GM21723 (cell line): ENCODE data around the gene FHOD3.
"Not testable (repeated sequence)": the region's sequence is repeated elsewhere in the genome, so short reads cannot be mapped to it uniquely, and the experiment has no call there.

ENCODE experiments used
- ATAC-seq: cut with Tn5 transposase; IDR thresholded peaks from one replicate; pipeline ENCODE4 v1.9.1; 2021; ENCODE audit warnings: mild to moderate bottlenecking, moderate library complexity; ENCODE audit not compliant: unreplicated experiment

Gene FHOD3

DNA sequence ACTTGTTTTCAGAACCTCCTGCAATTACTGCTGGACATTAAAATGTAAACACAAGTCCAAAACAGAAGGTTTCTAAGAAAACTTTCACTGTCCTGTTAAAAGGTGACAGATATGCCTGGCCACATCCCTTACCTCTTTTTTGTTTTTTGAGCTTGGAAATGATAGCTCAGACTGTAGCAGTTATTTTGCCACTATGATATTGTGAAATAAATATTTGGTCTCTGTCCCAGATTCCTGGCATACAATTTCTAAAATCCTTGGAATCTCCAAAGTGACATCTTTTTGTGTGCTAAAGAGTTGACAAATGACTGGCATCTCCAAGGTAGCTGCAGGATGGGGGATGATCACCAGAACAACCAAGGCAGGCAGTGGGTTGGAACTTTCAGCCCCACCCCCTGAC is 514.4 kb downstream of the FHOD3 start:
- ATAC-seq, result no peak

DNA sequence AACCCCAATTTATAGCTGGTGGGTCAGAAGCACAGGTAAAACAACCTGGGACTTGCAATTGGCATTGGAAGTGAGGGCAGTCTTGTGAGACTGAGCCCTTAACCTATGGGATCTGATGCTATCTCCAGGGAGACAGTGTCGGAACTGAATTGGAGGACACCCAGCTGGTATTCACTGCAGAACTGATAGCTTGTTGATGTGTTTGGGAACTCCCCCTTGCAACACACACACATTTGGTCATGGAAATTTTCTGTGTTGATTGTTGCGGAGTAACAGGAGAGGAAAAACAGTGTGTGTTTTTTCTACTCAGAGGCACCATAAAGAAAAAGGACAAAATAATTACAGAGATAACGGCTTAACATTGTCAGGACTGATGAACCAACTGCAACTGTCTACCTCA is 515.2 kb downstream of the FHOD3 start:
- no peak for ATAC-seq

DNA sequence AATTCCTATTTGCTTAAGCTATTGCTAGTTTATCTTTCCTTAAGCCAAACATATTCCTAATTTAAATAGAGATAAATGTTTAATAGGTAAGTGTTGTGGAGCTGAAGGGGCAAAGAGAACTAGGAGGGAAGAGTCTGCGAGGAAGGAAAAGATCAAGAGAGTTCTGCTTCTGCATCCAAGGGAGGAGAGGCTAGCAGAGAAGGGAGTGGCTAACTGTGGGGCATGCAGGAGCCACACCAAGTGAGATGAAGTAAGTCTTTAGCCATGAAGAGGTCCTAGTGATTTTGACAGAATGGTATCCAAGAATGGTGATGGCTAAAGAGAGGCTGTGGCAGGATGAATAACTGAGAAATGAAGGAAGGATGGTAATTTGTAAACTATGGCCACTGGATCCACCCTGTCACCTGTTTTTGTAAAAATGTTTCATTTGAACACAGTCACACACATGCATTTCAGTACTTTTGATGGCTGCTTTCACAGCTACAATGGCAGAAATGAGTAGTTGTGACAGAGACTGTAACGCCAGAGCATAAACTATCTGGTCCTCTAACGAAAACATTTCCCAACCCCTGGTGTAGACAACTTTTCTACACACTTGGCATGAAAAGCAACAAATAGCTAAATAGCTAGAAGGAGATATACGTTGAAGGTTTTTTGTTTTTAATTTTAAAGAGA is 515.7 kb downstream of the FHOD3 start:
- no peak for ATAC-seq

DNA sequence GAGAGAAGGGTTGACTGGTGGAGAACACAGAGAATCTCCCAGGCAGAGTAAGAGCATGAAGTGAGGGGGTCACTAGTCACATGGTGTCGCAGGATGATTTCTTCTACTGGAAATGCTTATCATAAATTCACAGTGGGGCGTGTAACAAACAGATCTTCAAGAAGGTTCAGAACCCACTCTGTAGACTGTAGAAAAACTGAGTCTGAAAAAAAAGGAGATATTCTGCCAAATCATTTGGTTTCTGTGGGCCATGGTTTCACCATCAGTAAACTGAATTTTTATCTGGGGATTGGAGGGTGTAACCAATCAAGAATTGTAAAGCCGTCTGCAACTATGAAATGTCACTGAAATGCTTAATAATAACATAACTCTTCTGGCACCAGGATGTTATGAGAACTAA is 516.3 kb downstream of the FHOD3 start:
- no peak for ATAC-seq

DNA sequence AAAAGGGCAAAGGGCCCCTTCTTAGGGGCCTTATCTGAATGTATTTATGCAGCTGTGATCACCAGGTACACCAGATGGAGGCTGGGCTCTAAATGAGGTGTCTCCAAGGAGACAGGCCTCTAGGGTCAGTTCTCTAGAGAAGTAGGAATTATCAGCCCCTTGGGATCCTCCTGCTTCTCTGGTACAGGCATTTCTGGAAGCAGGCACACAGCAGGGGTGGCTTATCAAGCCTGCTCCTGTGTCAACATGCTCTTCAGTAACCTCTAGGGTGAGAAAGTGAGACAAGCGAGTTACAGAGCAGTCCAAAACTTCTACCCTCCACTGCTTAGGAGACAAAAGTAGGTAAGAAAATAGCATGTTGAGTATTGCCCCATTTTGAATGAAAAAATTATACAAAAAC is 517.5 kb downstream of the FHOD3 start:
- ATAC-seq, result no peak

DNA sequence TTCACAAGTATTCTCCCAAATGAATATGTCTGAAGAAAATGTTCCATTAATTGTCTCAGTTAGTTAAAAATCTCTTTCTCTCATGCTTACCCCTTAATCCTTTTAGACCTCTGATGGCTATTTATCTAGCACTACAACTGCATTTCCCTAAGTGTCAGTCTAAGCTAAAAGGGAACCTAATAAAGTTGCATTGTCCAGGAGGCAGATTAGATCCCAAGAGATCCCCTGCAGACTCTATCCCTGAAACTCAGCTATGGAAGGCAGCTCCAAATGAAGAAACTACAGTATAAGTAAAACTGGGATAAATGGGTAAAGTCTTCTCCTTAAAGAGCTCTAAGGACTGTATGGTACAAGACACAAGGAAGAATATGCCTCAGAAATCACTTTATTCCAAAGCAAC is 518.6 kb downstream of the FHOD3 start:
- not testable (repeated sequence) for ATAC-seq

DNA sequence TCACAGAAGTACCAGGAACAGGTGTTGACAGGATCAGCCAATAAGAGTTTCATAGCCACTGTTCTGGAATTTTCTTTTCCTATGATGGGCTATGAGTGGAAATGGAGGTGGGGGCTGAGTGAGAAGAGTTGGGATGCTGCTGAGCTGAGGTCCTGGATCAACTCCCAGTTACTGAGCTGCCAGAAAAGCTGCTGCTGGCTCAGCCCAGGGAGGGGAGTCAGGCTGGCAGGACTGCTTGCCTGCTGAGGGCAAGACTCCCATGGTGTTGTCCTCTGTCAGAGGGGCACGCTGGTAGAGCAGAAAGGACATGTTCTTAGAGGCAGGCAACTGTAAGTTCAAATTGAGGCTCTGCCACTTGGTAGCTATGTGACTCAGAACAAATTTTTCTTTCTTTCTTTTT is 519.5 kb downstream of the FHOD3 start:
- ATAC-seq, result no peak

DNA sequence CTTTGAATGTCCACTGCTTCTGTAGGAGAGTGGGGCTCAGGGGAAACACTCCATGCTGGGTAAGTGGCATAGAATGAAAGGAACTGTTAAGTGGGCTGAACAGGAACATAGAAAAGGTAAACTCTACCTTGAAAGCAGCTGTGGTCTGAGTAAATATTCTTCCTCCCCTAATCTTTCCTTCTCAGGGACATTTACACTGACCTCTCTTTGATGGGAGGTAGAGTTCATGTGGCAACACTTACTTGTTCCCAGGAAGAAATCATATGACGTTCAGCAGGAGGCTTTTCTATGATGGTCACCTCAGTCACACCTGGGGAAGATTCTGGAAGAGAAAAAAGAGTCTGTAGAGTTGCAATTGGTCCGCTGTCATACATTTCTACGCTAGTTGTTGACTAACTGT is 521.1 kb downstream of the FHOD3 start:
- no peak for ATAC-seq

DNA sequence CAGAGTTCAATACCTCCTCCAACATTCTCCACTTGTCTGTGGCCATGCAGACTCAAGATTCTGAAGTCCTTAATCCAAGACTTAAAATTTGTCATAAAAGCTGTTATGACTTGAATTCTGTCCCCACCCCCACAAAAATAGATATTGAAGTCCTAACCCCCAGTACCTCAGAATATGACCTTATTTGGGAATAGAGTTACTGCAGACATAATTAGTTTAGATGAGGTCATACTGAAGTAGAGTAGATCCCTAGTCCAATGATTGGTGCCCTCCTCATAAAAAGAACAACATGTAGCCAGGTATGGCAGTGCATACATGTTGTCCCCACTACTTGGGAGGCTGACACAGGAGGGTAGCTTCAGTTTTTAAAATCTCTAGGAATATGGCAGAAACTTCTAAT is 522.1 kb downstream of the FHOD3 start:
- ATAC-seq, result no peak

DNA sequence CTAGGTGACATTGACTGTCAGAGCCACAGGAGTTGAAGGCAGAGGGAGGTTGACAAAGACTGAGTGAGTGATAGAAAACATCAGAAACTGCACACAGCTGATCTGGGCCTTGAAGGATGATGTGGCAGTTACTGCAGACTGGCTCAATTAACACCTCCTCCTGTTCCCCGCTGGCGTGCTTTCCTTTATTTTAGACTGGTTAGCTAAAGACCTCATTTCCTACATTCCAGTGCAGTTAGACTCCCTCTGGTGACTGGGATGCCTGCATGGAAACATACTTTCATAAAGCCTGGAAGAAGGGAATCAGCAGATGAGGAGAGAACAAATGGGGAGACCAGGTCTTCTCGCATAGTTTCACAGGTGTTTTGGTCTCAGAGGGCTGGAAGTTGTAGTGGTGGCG is 524.2 kb downstream of the FHOD3 start:
- no peak for ATAC-seq

DNA sequence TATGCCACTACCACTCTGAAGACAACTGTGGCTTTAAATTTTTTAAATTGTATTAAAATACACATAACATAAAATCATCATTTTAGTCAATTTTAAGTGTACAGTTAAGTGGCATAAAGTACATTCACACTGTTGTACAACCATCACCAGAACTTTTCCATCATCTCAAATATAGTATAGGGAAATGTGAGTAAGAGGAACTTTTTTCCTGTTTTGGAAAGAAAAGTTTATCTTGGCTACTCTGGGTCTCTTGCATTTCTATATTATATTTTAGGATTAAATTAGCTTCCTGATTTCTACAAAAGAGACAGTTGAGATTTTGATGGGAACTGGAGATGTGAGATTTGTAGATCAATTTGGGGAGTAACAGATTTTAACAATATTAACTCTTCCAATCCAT is 528.0 kb downstream of the FHOD3 start:
- ATAC-seq, result no peak

DNA sequence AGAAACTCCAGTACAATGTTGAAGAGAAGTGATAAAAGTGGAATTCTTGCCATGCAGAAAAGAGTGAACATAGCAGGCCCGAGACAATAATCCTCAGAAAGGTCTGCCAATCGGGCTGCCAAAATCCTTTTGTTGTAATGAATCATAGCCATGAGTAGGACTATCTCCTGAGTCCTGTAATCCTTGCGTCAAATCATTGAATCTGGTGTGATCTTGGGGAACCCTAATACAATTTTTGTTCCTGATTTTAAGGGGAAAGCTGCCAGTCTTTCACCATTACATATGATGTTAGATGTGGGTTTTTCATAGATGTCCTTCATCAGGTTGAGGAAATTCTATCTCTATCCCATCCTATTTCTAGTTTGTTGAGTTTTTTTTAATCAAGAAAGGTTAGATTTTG is 529.0 kb downstream of the FHOD3 start:
- no peak for ATAC-seq

DNA sequence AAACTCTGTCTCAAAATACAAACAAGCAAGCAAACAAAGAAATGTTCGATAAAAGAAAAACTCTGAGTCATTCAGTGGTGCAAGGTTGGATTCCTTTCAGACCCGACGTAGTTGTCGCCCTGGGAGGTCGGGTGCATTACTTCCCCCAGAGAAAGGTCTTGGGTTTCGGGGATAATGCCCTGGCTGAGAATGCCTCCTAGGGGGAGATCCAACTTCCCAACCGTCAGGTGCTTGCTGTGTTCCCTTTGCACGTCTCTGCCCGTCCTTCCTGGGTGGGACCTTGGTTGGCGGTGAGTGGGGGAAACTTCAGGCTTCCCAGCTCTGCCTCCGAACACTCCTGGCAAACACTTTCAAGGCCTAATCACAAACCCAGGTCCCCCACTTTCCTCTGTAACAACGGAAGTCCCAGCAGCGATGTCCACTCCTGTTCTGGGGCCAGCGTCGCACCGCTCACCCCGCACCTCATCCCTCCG is 530.7 kb downstream of the FHOD3 start:
- peak; percentile 9 for ATAC-seq

DNA sequence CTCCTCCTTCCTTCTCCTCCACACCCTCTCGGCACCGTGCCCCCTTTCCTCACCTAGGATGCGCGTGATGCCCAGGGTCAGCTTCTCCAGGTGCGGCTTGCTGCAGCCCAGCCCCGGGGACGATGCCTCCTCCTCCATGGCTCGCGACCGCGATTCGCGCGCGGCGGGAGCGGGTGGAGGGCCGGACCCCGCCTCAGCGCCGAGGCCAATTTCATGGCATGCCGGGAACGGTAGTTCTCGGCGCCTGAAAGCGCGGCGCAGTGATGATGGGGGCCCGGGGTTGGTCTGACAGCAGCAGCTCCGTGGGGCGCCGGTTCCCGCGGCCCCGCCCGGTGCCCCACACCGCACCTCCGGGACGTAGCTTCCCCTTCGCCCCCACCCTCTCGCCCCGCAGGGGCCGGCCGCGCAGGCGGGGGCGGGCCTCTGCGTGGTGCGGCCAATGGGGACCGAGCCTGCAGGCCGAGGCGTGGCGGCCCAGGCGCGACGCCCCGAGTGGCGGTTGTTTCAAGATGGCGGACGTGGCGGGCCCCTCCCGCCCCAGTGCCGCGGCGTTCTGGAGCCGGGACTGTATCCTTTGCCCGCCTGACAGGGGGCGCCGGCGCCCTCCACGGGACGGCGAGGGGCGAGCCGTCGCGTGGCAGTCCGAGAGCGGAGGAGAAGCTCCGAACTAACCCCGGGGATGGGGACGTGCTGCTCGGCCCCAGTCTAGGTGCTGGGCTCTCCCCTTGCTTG is 531.3 kb downstream of the FHOD3 start, which contains the start of the genes KIAA1328 and TPGS2:
KIAA1328 (plus strand) TSS at position 498 of the 732 bp plus-strand sequence; CDS start at position 510, 12 bp downstream.
TPGS2 (minus strand) TSS at position 373 of the 732 bp plus-strand sequence; CDS start at position 138, 235 bp downstream.
- peak; percentile 94 for ATAC-seq
